CD4-positive, alpha-beta T cell treated with Interleukin-1 beta for 1 hour (primary cell): Measurements from ENCODE around the gene MGMT.

Source experiments
- DNase-seq, 2 donors: peaks; one replicate each; pipeline ENCODE4 v3.0.0-alpha.2; 2020 to 2022

MGMT gene

DNA sequence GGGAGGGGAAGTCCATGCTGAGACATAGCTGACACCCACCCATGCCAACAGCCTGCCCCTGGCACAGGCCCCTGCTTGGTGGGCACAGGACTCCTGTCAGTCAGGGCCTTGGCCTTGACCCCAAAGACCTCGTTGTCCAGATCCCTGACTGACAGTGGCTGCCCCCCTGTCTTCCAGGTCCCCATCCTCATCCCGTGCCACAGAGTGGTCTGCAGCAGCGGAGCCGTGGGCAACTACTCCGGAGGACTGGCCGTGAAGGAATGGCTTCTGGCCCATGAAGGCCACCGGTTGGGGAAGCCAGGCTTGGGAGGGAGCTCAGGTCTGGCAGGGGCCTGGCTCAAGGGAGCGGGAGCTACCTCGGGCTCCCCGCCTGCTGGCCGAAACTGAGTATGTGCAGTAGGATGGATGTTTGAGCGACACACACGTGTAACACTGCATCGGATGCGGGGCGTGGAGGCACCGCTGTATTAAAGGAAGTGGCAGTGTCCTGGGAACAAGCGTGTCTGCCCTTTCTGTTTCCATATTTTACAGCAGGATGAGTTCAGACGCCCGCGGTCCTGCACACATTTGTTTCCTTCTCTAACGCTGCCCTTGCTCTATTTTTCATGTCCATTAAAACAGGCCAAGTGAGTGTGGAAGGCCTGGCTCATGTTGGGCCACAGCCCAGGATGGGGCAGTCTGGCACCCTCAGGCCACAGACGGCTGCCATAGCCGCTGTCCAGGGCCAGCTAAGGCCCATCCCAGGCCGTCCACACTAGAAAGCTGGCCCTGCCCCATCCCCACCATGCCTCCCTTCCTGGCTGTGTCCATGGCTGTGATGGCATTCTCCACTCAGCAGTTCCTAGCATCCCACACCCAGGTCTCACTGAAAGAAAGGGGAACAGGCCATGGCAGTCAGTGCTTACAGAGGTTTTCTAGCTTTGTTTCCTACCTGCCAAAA lies 299.8 kb downstream of the MGMT start:
- DNase-seq: no peak

DNA sequence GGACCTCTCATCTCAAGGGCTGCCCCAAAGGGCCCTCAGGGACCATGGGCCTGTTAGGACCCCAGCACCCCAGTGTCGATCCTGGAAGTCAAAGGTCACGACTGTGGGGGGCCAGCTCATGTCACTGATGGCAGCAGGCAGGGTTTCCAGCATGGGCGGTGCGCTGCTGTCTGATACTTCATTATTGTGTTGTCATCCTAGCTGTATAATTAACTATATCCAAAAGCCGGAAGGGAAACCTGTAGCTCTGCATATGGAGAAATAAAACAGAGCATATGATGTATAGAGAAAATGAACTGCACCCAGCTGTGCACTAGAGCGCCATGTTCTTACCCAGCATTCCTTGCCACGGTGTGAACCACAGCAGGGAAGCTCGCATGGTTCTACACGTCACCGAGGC lies 300.7 kb downstream of the MGMT start:
- DNase-seq: no peak

- no peak for DNase-seq
Observed at GRCh38 chr10:129768437-129769355, 301.7 kb downstream of the MGMT start.

- no peak for DNase-seq
Observed at GRCh38 chr10:129769381-129770116, 302.5 kb downstream of the MGMT start.

DNA sequence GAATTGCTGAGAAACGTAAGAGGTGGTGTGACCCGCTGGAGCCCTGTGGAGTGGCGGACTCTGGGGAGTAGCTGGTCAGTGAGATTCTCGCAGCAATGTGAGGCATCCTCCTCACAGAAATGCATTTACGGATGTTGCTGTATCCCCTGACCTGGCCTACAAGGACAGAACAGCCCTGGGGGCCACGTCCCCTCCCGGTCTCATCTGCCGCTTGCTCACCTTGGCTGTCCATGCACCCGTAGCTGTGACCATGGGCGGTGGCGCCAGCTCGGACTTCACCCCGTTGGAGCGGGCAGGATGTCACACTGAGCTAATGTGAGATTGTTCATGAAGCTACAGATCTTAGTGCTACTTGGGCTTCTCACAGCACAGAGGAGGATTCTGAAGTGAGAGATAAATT lies 303.2 kb downstream of the MGMT start:
- DNase-seq: no peak

GRCh38 chr10:129771024-129771423 lies 304.0 kb downstream of the MGMT start:
- DNase-seq: no peak

- DNase-seq: no peak
Observed at GRCh38 chr10:129771576-129771975, 304.5 kb downstream of the MGMT start.

DNA sequence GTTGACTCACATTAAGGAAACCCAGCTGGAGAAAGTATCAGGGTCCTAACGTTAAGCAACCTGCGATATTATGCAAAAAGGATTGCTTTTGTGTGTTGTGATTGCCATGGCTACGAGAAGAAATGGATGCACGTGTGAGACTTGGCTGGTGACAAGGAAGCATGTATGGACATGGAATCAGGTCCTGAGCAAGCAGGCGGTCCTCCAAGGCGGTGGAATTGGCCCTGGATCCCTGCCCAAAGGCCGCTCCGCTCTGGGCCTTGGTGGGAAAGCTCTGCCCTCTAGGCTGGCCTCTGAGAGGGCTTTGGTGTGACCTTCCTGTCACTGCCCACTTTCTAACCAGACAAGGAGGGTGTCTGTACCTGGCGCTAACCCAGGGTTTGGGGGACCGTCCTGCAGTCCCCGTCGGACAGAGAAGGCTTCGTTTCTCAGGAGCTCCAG lies 305.0 kb downstream of the MGMT start:
- DNase-seq: no peak

DNA sequence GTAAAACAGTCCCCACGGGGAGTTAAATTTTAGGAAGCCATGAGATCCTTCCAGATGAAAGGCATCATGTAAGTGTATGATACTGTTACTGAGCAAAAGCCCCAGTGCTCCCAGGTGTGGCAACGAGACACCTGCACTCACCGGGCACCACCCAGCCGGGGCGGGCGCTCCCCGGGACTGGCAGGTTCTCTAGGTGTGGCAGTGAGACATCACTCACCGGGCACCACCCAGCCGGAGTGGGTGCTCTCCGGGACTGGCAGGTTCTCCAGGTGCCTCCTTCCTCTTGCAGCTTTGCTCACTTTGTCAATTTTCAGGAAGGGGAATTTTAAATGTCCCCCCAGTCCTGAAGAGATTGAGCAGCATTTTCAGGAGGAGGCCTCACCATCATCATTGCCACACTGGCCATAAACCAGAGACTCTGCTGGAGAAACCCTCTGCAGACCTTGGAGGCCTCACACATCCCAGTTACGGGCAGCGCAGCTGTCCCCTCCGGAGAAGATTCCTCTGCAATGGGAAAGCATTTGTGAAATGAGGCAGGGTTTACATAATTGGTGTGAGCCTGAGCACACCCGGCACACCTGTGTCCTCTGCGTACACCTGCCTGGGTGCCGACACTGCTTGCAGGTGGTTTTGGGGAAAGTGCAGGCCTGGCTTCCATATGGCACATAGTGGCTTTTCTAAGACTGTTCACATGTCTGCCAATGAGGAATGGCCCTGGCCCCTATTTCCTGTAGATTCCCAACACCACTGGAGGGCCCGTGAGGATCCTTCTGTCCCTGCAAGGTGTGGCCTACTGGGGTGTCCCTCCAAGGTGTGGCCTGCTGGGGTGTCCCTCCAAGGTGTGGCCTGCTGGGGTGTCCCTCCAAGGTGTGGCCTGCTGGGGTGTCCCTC lies 305.7 kb downstream of the MGMT start:
- no peak for DNase-seq

GRCh38 chr10:129773359-129773990 lies 306.4 kb downstream of the MGMT start:
- DNase-seq: no peak

GRCh38 chr10:129774082-129774735 lies 307.2 kb downstream of the MGMT start:
- DNase-seq: no peak

GRCh38 chr10:129774736-129775401 lies 307.8 kb downstream of the MGMT start:
- DNase-seq: no peak

DNA sequence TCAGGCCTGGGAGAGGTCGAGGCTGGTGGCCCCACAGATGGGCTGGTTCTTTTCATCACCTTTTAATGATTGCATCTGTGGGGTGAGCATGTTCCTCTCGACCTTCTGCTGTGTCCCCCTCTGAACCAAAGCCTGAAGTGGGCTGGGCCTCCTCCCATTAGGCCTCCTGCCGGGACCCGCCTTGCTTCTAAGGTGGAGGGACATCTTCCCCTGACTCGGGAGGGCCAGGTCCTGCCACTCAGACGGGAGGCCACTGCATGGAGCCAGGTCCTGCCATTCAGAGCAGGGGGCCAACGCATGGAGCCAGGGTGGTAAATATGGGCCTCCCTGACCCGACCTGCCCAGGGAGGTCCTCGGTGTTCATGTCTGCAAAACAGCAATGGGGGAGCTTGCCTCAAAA lies 308.6 kb downstream of the MGMT start:
- DNase-seq: no peak

DNA sequence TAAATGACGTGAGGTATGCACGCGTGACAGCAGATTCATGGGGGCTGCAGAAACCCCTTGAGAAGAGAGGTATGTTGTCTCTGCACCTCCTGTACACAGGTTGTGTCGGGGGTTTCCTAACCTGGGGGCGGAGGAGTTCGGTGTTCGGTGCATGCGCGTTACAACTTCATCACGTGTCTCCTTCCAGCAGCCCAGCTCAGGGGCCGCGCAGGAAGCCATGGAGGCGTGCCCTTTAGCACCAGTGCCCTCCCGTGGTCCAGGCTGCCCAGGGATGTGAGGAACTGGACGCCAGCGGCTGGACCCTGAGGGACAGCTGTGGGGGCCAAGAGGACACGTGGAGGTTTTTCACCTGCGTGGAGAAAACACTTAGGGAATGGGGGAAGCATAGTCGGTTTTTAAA lies 310.6 kb downstream of the MGMT start:
- no peak for DNase-seq

GRCh38 chr10:129778571-129778970 lies 311.5 kb downstream of the MGMT start:
- no peak for DNase-seq

DNA sequence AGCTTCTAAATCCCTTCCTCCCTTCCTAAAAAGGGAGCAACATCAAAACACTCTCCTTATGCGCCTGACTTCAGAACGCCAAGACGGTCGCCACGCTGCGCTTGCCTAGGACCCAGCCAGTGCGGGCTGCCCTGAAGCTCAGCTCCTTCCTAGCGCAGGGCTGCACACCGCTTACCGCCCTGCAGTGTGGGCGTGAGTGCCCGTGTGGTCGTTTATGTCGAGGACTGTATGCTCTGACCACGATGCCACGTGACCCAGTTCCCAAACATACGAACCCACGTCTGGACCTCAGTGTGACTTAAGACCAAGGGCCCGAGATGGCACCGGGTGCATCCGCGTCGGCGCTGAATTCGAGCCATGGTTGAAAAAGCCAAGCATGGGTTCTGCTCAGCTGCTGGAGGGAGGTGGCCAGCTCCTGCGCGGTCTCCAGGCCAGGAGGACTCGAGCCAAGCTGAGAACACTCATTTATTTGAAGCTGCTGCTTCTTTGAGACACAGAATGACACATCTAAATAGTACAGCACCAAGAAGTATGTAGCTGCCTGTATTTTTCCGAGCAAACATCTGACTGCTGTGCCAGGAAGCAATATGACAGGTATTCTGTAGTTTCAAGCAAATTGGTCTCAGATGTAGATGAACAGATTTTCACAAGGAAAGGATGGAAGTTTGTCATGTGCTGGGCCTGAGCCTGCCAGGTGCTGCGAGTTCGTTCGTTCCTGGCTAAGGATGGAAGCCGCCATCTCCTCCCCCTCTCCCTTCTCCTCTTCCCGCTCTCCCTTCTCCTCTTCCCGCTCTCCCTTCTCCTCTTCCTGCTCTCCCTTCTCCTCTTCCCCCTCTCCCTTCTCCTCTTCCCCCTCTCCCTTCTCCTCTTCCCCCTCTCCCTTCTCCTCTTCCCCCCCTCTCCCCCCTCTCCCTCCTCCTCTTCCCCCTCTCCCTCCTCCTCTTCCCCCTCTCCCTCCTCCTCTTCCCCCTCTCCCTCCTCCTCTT lies 312.4 kb downstream of the MGMT start:
- no peak for DNase-seq

DNA sequence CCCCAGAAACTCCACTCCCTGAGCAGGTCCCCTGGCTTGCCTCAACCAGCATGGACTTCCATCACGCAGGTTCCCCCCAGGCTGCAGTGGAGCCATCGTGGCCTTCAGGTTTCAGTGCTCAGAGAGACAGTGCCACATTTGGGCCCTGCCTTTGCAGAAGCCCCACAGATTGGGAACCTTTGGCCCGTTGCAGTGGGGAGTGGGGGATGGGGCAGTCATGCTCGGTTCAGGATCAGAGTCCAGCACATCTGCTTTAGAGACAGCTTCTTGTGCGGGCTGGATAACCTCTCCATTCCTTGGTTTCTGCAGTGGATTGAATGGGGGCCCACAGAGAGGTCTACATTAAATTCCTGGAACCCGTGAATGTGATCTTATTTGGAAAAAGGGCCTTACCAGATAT lies 313.2 kb downstream of the MGMT start:
- no peak for DNase-seq

- no peak for DNase-seq
Observed at GRCh38 chr10:129780901-129781795, 314.1 kb downstream of the MGMT start.
